Measurements from ENCODE around the gene SCNN1A.

The SCNN1A gene

DNA sequence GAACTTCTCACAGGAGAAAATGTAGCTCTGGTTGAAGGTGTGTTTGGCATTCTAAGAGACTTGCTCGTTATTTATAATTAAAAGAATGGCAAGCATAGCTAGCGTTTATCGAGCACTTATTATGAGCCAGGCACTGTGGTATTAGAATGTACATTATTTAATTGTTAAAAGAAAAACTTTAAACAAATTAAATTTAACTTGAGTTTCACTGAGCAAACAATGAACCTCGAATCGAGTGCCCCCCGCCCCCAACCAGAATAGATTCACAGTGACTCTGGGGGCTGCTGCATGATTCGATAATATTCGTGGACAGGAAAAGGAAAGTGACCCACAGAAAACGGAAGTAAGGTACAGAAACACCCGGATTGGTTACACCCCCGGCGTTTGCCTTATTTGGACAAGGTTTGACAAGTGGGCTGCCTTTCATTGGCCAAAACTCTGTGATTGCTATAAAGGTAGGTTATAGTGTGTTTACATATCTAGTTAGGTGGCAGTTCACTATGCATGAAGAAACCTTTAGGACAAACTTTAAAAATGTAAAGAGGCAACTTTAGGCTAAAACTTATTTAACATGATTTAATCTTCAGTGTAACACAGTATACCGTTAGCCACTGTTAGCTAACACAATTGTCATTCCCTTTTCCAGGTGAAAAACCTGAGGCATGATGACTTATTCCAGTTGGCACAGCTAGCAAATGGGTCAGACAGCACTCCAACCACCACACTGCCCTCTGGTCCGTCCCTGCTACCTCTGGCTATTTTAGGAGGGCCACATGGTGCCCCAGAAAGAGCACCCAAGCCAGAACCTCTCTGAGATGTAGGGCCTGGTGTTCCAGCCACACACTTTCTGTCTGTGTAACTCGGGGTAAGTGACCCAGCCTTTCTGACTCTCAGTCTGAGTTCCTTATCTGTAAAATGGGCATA is 7.1 kb downstream of the SCNN1A start:
- DNase-seq: no peak

DNA sequence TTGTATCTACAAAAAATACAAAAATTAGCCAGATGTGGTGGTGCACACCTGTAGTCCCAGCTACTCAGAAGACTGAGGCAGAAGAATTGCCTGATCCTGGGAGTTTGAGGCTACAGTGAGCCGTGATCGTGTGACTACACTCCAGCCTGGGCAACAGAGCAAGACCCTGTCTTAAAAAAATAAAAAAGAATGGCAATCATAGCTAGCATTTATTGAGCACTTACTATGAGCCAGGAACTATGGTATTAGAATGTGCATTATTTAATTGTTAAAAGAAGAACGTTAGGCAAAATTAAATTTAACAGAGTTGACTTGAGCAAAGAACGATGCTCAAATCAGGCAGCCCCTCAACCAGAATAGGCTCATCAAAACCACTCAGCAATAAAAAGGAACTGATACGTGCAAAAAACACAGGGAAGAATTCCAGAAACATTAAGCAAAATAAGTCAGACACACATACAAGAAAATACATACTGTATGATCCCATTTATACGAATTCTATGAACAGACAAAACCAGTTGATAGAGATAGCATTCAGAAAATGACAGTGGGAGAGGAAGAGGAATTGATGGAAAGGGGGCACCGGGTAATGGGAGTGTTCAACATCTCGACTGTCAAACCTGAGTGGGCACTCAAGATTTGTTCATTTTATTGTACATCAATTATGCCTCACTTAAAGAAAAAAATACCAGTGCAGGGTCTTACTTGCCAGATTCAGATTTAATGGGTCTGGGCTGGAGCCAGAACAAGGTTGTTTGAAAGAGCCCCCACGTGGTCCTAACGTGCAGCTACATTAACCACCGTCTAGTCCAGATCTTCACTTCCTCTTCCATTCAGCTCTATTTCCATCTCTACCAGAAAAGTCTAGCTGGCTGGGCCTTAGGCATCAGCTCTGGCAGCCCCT is 8.0 kb downstream of the SCNN1A start:
- DNase-seq: no peak

DNA sequence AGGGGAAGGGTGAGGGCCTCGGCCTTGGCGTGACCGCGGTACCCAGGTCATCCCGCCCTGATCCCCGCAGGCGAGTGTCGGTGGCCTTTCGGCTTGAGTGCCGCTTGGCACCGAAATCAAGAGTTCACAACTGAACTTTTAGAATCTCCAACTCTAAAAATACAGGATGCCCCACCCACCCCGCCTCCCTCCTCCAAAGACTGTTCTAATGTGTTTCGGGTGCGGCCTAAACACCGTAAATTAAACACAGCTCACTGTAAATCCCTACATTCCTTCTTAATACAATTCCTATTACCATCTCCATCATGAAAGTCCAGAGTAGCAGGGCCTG is 11.4 kb downstream of the SCNN1A start:
- DNase-seq: no peak

DNA sequence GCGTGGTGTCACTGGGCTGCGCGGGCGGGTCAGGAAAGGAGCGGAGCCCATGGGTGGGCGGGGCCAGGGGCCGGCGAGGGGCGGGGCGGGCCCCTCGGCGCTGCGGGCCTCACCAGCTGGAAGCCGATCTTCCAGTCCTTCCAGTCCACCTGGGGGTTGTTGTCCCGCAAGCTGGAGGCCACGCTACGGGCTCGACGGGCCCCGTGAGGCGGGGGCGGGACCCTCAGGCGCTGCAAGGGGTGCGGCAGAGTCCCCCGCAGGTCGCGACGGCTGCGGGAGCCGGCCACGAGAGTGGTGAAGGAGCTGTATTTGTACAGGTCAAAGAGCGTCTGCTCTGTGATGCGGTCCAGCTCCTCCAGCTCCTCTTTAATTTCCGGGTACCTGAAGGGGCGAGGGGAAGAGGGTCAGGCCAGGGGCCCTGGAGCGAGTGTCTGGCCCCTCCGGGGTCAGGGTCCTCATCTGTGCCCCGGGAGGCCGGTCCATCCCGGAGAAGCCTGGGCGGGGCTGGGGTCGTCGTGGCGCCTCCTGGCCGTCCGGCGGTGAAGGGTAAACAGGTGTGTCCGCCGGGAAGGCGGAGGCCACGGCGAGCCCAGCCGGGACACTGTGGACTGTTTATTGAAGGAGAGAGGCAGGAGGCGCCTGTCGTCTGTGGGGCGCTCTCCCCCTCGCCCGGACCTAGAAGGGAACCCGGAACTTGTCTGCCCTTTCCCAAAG is 11.9 kb downstream of the SCNN1A start:
- peak in 1 of 2 donors; percentile 24 for DNase-seq

DNA sequence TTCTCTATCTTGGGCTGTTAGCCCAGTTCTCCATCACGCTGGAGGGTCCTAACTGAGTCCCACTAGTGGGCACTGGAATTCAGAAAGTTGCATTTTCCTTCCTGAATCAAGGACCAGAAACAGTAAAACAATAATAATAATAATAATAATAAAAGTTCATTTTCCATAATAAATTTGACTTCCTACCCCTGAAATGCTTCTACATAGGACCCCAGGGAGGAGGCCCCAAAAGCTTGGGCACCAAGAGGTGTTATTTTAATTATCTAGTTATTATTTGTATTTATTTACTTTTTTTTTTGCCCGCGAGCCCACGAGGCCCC is 12.4 kb downstream of the SCNN1A start:
- DNase-seq: no peak

DNA sequence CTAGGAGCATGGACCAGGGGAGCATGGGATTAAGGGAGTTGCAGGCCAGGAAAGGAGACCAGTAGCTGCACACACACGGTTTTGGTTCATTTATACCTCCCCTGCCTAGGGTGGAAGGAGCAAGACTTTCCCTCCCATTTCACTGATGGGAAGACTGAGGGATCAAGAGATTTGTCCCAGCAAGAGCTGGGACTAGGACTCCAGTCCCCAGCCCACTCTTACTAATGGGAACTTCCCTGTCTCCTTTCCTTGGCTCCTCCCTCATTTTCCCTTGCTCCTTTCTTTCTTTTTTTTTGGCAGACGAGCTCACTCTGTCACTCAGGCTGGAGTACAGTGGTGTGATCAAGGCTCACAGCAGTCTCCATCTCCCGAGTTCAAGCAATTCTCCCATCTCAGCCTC is 13.0 kb downstream of the SCNN1A start:
- DNase-seq: no peak

DNA sequence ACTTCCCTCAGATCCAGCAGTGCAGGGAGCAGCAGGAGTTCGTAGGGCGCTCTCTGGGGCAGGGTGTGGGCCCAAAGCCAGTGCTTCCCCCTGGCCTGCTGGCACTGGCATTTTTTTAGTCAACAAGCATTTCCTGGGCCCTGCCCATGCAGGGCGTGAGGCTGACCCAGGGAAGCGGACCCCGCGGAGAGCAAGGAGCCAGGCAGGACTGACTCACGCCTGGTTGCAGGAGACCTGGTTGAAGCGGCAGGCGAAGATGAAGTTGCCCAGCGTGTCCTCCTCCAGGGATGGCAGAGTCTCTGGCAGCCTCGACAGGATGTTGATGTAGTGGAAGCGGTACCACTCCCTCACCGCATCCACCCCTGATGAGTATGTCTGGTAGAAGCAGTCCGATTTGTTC is 13.5 kb downstream of the SCNN1A start:
- DNase-seq: no peak

DNA sequence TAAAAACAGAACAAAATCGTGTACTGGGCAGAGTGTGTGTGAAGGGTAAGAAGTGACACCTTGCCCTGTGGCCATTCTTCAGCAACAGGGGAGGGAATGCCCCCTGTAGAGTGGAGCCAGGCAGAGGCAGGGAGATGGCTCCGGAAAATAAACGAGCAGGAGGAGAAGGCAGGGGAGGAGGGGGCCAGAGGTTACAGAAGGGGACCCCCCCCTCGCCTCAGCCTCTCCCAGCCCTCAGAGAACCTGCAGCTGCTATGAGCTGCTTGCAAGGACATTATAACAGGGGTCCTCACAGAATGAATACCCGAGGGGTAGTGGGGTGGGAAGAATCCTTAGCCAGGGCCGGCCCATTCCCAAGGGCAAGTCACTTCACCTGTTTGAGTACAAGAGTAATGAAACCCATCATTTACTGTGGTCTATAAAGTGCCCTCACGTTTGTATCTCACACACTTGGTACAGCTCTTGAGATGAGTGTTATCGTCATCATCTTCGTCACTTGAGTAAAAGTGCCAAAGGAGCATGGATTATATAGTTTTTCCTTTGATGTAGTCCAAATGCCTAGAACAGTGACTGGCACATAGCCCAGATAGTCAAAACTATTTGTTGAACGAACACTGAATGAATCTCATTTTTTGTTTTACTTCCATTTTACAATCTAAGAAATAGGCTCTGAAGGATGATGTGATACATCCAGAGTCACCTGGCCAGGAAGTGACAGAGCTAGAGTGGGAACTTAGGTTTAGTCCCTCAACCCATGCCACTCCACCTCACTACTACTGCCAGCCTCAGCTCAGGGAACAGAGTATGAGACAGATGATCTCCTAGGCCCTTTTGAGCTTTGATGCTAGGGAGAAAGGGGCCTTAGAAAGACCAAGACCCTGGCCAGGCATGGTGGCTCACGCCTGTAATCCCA is 14.5 kb downstream of the SCNN1A start:
- DNase-seq: no peak

DNA sequence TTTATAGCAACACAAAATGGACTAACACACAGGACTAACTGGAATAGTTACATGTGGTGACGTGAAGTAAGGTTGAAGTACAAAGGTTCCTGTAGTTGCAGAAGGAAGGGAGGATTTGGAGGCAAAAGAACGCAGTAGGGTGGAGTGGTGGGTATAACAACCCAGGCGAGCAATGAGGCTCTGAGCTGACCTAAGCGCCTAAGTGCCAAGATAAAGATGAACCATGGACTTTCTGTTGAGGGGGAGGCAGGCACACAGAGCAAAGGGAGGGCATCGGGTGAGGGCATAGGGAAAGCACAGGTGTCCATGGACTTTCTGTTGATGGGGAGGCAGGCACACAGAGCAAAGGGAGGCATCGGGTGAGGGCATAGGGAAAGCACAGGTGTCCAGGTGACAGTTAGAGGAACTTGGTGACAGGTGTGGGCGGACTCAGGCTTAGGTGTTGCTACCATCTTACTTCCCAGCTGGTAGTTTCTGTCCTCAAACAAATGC is 15.2 kb downstream of the SCNN1A start:
- no peak for DNase-seq

DNA sequence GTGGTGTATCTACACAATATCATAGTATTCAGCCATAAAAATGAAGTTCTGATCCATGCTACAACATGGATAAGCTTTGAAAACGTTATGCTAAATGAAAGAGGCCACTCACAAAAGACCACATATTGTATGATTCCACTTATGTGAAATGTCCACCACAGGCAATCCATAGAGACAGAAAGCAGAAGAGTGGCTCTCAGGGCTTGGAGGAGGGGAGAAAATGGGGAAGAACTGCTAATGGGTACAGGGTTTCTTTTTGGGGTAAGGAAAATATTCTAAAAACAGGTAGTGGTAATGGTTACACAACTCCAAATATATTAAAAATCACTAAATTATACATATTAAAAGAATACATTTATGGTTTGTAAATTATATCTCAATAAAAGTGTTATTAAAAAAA is 16.5 kb downstream of the SCNN1A start:
- no peak for DNase-seq

DNA sequence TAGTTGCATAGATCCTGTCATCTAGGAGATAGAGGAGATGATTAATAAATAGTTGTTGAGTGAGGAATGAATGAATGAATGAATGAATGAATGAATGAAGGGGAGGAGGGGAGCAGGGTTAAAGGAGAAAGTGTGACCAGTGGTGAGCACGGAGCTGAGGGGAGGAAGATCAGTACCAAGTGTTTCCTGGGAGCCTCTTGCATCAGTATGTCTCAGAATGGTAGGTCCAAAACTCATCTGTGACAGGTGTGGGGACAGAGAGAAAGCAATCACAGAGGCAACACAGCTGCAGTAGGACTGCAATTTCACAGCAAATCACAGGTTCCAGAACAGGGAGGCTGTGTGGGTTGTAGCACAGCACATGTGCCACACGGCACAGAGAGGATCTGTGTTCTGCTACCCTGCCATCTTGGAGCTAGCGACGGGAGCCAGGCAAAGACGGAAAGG is 19.0 kb downstream of the SCNN1A start:
- no peak for DNase-seq

DNA sequence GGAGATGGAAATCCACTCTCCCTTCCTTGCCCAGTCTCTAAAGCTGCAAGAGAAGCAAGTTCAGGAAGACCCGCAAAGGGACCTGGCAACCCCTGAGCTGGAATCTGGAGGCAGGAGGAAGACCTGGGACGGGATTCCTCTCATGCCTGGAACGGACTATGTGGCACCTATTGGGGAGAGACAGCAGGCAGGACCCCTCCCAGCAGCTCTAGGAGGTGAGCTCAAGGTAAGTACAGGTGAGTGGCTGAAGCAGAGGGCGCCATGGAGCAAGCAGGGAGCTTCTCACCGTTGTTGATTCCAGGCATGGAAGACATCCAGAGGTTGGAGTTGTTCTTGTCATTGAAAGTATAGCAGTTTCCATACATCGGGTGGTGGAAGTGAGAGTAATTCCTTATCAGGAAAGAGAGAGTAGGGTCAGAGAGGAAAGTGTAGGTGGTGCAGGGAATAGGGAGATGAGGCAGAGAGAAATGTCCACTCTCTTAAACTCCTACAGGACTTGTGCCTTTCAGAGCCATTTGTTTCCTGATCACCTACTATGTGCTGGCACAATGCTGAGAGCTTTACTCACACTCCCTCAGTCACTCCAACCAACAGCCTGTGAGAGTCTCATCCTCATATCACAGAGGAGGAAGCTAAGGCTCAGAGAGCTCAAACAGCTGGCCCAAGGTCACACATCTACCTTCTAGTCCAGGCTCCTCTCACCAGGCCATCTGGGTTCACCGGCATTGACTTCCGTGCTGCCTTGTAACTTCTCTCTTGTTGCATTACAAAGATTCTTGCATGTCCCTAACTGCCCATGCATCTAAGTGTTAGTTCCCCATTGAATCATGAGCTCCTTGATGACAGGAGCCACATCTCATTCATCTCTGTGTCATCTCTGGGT is 19.6 kb downstream of the SCNN1A start:
- no peak for DNase-seq

DNA sequence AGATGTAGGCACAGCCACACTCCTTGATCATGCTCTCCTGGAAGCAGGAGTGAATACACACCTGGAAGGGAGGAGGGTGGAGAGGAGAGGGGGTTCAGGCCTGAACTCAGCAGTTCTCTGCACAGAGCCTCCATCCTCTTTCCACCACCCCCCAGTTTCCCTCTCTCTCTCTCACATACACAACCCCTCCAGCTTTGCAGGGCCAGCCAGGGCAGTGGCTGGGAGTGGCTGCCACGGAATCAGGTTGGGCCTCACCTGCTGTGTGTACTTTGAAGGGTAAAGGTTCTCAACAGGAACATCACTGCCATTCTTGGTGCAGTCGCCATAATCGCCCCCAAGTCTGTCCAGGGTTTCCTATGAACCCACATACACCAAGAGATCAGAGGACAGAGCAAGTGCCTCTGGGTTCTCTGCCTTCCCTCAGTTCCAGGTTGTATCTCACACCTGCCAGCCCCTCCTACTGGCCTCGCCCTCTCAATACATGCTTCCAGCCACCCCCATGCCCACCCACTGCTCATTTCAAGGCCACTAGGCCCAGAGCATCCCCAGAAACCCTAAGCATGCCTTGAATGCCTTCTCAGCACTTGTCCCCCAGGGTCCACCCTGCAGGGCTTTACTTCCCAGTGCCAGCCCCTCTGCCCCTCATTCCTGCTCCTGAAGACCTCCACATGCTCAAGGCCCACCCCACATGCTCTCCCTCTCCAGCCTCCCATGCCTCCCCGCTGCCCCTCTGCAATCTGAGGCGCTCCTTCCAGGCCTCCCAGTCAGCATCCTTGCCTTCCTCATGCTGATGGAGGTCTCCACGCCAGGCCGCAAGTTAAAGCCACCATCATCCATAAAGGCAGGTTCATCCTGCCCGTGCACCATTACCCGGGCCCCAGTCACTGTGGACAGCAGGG is 20.6 kb downstream of the SCNN1A start:
- DNase-seq: no peak

DNA sequence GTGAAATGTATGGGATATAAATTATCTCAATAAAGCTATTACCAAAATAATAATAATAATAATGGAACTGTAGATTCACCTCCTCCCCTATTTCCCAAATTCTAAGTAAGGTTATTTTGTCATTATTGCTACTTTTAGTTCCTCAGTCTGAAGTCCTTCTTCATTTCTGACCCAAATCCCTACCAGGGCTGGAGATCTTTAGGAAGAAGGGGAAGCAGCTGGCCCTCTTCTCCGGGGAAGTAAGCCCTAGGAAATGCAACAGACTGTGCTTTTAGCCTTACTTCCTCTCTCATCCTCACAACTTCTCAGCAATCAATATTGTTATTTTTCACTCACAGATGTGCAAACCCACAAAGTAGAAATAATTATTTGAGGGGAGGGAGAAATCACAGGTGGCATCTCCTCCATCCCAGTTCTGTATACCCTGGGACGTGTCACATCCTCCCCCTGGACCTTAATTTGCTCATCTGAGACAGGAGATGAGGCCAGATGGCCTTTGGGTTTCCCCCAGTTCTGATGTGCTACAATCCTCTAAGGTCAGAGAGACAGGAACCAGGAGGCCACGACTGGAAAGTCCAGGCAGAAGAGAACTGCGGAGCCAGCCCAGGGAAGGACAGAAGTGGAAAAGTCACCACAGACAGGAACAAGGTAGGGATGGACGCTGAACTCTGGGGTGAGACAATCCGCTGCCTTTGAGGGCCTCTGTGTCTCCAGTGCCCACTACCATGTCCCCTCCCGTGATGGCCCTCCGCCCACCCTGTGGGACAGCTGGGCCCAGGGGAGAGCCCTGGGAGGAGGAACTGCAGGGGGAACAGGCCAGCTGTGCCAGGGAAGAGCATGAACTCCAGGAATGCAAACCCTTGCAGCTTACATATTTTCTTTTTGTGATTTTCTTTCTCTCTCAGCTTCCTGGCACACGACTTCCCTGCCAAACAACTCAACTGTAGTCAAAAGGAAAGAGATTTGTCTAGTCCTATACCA is 22.9 kb downstream of the SCNN1A start:
- DNase-seq: no peak

DNA sequence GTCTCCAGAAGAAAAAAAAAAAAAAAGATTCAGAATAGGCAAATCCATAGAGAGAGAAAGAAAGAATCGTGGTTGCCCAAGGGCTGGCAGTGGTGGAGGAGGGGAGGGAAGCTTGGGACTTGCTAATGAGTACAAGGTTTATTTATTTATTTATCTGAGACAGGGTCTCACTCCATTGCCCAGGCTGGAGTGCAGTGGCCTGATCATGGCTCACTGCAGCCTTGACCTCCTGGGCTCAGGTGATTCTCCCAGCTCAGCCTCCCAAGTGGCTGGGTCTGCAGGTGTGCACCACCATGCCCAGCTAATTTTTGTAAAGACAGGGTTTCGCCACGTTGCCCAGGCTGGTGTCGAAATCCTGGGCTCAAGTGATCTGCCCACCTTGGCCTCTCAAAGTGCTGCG is 23.7 kb downstream of the SCNN1A start:
- DNase-seq: no peak

DNA sequence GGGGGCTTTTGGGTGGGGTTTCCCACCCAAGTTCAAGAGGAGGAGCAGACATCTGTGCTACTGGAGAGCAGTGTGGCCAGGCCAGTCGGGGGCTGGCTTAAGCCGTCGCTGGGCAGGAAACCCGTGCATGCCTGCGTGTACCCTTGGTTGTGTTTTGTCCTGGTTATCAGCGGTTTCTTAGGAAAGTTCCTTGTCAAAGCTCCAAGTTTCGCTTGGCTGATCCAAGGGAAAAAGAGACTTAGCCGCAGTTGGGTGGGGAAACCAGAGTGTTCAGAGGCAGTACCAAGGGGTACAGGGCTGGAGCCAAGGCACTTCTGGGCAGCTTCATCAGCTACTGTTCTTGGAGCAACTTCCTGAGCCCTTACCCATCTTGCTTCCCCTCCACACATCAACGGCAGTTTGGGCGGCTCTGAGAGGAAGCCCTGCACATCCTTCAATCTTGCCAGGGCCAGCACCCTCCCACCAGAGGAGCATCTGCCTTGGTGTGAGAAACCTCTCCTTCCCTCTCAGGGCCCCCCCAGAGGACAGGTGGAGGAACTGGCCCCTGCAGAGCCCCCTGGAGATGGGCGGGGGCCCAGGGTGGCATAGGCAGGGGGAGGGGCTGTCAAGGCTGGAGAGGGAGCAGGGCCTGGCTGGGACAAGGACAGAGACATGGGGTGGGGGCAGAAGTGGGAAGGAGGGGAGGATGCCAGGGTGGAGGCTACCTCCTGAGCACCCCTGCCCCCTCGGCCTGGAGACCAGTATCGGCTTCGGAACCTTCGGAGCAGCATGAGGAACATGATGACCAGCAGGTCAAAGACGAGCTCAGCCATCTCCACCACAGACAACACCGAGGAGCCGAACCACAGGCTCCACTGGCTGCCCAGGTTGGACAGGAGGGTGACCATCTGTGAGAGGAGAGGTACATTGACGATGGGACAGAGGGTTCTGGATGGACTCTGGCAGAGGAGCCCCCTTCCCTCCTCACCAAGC is 27.7 kb downstream of the SCNN1A start:
- DNase-seq: no peak

DNA sequence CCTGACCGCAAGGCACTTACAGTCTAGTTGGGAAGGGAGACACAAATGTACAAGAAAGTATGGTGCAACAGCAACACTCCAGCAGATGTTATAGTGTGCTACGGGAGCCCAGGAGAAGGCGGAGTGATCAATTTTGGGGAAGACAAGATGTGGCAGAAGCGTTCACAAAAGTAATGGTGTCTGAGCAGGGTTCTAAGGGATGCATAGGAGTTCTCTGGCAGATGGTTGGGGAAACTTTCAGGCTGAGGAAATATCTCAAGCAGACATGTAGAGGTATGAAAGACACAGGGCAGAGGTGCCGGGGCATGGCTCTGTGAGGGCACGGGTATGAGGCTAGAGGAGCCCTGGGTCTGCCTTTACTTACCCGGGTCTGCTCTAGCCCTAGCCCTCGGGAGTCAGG is 28.4 kb downstream of the SCNN1A start:
- no peak for DNase-seq
